Measurements from ENCODE around the gene AP1S1.

- TF ChIP-seq, protein P1, sequence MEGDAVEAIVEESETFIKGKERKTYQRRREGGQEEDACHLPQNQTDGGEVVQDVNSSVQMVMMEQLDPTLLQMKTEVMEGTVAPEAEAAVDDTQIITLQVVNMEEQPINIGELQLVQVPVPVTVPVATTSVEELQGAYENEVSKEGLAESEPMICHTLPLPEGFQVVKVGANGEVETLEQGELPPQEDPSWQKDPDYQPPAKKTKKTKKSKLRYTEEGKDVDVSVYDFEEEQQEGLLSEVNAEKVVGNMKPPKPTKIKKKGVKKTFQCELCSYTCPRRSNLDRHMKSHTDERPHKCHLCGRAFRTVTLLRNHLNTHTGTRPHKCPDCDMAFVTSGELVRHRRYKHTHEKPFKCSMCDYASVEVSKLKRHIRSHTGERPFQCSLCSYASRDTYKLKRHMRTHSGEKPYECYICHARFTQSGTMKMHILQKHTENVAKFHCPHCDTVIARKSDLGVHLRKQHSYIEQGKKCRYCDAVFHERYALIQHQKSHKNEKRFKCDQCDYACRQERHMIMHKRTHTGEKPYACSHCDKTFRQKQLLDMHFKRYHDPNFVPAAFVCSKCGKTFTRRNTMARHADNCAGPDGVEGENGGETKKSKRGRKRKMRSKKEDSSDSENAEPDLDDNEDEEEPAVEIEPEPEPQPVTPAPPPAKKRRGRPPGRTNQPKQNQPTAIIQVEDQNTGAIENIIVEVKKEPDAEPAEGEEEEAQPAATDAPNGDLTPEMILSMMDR (IDR thresholded peaks at IDR 0.05; ENCODE audit: low read length): no peak
- 0 out of 2 replicates have a peak, but pooled peaks have one; percentile 54 for TF ChIP-seq EZH2 (IDR thresholded peaks at IDR 0.05; ENCODE audit: borderline replicate concordance, low read length)
These were observed 20.5 kb upstream of the AP1S1 start for GRCh38 chr7:101133621-101134398.

Data from OCI-LY1 (cell line).